Neural progenitor cell (in vitro differentiated cells): ENCODE data around the gene NAA60.

Experiments used
- CTCF ChIP-seq: fragments of 200-600 bp; sonication (generic); IDR thresholded peaks from 2 replicates; pipeline ENCODE4 v1.5.1; 2017; ENCODE audit warnings: antibody characterized with exemption, mild to moderate bottlenecking
- EZH2phosphoT487 ChIP-seq: fragments of 200-600 bp; sonication (generic); IDR thresholded peaks from 2 replicates; pipeline ENCODE4 v1.6.1; 2017; ENCODE audit warnings: antibody characterized with exemption

GRCh38 chr16:3476409-3476808, 32.9 kb downstream of the NAA60 start:
- TF ChIP-seq EZH2phosphoT487 (no peak), CTCF (no peak)
